ENCODE data around the gene IL34.

DNA sequence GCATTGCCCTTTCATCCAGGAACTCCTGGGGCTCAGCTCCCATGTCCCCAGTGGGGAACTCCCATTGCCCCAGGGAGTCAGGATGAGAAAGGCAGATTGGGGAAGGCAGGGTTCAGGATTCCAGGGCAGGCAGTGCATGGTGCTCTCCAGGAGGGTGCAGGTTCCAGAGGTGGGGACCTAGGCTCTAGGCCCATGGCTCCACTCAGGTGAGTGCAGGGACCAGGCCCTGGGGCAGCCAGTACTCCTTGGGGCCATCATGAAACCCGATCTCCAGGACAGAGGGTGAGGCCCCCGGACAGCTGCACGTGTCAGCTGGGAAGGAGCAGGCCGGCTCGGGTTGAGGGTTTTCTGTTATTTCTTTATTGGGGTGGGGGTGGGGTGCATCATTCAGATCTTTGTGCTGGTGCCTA, 40.7 kb downstream of the IL34 start:
- no peak for TF ChIP-seq POLR2A (IDR thresholded peaks at IDR 0.05)
- TF ChIP-seq, protein P1, sequence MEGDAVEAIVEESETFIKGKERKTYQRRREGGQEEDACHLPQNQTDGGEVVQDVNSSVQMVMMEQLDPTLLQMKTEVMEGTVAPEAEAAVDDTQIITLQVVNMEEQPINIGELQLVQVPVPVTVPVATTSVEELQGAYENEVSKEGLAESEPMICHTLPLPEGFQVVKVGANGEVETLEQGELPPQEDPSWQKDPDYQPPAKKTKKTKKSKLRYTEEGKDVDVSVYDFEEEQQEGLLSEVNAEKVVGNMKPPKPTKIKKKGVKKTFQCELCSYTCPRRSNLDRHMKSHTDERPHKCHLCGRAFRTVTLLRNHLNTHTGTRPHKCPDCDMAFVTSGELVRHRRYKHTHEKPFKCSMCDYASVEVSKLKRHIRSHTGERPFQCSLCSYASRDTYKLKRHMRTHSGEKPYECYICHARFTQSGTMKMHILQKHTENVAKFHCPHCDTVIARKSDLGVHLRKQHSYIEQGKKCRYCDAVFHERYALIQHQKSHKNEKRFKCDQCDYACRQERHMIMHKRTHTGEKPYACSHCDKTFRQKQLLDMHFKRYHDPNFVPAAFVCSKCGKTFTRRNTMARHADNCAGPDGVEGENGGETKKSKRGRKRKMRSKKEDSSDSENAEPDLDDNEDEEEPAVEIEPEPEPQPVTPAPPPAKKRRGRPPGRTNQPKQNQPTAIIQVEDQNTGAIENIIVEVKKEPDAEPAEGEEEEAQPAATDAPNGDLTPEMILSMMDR (IDR thresholded peaks at IDR 0.05) = no peak
